HG02885 (cell line): ENCODE measurements around the gene NUP214.

ENCODE experiments used
- ATAC-seq: cut with Tn5 transposase; IDR thresholded peaks from one replicate; pipeline ENCODE4 v1.9.1; 2021; ENCODE audit warnings: mild to moderate bottlenecking; ENCODE audit not compliant: unreplicated experiment, poor library complexity

Gene NUP214

DNA sequence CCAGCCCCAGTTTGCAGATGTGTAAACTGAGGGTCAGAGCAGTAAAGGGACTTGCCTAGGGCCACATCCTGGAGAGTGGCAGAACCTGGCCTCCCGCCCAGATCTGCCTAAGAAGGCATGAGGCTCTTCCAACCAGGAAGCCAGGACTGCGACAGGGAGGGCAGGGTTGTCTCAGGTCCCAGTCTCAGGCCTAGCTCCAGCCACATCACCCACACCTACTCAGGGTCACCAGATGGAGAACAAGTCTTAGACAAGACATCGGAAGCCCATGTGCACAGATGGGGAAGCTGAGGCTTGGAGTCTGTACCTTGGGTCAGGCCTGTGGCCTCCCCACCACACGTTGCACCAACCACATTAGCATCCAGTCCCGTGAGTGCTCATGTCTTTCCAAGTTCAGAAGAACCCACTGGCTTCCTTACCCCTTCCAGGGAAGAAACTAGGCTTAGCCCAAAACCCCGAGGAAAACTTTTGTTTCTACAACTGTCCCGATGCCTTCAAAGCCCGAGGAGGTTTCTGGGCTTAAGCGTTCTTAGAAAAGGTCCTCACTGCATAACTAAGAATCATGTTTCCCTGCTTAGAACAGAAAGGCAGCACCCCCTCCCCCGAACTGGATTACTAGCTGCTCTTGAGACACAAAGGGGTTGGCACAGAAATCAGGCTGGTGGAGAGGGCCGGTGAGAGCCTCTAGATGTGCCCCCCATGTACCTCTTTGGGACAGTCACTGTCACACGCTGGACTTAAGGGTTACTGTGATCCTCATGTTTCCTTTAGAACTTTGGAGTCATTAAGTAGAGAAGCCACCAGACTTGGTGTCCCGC lies 148.7 kb downstream of the NUP214 start:
- ATAC-seq = no peak

DNA sequence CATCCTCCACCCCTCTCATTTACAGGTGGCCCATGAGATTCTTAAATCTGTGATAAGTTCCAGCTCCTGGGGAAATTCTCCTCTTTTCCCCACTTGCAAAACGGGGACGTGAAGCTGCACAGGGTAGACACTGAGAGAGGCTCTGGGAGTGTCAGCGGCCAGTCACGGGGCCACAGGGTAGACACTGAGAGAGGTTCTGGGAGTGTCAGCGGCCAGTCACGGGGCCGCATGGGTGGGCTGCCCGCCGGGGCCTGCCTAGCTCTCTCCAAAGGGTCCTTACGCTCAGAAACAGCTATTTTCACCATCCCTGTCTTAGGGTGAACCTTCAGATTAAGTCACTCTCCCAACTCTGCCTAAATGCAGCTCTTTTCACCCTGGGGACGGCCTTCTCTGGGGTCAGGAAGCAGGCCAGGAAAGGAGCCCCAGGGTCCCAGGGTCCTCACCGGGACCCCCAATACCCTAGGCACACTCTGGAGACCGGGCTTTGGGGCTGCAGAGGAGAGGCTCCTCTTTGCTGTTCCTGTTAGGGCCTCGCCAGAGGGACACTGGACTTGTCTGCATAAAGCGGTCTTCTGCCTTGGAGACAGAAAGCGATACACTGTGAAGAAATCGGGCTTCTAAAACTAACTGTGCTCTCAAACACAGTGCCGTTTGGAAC lies 149.4 kb downstream of the NUP214 start:
- ATAC-seq = no peak

DNA sequence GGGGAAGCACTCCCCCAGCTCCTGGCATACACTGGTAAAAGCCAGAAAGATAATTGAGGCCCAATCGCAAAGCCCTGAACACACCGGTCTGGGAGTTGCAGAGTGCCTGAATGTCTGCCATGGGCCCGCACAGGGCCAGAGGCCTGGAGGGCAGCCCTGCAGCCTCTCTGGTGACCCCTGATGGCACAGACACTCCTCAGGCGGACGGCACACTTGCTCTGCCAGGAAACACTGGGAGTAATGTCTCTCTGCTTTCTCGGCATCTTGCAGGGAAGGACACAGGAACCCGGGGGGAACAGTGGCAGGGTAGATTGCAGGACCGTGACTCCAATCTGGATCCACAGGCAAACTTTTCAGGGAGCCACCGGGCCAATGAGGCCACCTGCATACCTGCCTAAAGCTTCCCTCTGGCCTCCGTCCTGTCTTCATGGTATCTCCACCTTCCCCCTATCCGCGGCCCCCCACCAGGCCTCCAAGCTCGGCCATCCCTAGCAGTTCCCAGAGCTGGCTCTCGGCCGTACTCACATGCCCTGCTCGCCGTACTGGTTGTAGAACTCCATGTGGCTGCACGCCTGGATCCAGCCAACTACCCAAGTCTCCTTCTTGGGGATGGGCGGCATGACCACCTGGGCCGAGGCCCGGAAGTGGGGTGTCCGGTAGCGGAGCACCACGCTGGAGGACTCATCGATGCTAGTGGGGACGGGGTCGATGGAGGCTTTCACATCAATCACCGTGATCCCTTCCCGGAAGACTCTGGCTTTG lies 150.1 kb downstream of the NUP214 start:
- ATAC-seq = no peak

DNA sequence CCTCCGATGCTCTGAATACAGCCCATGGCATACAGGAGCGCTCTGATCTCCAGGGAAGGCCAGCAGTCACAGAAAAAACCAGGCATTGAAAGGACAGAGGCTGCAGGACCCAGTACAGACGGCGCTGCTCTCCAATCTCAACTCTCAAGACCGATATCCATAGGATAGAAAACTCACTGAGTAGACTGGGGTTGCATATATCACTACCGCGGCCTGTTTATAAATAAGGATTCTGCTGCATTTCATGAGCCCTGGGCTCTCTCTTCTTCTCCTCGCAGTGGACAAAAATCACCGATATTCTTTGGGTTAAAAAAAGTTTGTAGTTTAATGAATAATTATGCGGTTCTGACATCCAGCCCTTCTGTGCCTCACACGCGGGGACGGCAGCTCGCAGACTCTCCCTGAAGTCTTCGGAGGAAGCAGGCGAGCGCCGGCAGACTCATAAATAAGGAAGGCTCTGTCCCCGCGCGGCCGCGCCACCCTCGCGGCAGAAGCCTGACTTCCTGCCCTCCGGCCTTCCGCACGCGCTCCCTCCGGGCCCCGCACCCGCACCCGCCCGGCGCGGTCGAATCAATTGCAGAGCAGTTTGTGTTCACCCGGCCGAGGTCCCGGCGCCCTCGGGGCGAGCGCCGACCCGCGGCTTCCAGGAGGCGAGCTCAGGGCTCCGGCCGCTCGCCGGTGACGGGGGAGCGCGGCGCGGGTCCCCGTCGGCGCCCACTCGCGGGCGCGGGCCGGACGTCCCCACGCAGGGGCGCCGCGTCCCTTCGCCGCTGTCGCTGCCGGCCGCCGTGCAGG lies 150.9 kb downstream of the NUP214 start, which contains the start of gene FAM78A:
Gene FAM78A, minus strand, starts transcription at position 417 of the 795 bp plus-strand sequence. Its CDS starts 331 bp downstream, at position 86.
- ATAC-seq = no peak

DNA sequence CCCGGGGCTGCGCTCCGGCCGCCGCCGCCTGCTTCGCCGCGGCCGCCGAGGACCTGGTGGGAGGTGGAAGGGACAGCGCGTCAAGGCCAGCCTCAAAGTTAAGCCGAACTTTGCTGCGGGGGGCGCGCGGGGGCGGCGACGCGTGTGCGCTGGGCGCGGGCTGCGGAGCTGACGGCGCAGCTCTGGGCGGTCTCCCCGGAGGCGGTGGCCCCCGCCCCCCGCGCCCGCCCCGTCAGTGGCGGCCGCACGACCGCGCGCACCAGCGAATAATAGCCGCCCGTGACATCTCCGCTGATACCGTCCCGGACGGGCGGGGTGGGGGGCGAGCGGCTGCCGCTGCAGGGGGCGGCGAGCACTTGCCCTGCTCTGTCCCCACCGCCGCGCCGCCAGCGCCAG lies 151.5 kb downstream of the NUP214 start:
- ATAC-seq = no peak

DNA sequence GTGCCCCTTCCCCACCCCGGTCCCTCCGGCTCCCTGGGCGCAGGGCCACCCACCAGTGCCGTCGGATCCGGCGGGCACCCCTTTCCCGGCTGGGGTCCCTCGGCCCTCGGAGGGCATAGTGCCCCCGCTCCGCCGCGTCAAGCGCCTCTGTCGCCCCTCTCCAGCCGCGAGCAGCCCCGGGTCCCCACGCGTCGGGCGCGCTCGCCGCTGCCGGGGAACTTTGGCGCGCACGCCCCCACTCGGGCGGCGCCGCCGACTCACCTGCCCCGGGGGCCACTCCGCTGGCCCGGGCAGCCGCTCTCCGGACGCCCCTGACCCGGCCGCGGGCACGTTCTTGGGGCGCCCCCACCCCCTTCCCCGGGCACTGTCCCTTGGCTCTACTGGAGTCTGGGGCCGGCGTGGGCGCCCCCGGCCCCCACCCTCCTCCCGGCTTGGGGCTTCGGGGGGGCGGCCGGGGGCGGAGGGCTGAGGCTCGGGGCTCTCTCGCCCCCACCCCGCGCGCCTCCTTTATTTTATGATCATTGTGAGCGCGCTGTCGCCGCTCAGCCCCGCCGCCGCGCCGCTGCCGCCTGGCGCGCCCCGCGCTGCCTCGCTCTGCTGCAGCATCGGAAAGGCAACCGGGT lies 152.0 kb downstream of the NUP214 start:
- ATAC-seq = no peak

DNA sequence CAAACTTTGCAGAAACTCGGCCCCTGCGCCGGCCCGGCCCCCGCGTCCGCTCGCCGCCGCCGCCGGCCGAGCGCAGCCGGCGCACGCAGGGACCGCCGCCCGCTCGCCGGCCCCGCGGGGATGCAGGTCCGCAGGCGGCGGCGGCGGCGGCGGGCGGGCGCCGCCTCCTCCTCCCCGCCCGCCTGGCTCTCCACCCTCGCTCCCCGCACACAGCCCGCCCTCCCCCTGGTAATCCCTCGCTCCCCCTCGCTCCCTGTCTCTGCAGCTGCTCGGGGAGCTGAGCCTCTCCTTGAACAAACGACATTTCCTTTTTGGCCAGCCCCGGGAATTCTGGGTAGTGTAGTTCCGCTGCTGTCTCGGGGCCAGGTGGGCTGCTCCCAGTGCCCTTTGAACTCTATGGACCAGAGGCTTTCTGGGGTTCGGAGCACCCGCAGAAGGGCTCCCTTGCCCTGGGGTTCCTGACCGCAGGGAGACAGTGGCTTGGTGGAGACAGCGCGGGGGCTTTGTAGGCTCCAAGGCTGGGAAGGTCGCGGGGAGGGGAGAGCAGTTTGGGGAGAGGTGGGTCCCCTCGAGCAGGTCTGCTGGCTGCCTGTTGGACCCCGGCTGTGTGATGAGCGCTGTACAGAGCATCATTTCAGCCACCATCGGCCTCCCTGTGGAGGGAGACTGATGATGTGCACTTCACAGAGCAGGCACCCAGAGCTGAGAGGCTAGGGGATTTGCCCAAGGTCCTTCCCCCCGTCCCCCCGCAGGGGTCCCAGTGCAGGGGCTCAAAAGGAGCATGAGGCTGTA lies 152.7 kb downstream of the NUP214 start:
- ATAC-seq = peak; percentile 37

DNA sequence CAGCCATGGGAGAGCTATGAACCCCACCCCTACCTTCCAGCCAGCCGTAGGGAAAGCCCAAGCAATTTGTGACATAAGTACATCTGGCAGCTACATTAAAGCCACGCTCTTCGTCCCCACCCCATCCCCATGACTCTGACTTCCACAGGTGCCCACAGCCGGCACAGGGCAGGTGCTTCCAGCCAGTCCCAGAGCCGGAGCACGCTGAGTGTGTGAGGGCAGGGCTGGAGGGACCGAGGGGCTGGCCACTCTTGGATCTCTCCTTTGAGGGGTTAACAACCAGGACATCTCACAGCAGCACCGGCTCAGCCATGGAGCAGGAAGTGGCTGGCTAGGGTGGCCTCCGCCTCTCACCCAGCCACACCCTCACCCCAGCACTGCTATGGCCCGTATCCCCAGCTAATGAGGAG lies 153.3 kb downstream of the NUP214 start:
- ATAC-seq = no peak

DNA sequence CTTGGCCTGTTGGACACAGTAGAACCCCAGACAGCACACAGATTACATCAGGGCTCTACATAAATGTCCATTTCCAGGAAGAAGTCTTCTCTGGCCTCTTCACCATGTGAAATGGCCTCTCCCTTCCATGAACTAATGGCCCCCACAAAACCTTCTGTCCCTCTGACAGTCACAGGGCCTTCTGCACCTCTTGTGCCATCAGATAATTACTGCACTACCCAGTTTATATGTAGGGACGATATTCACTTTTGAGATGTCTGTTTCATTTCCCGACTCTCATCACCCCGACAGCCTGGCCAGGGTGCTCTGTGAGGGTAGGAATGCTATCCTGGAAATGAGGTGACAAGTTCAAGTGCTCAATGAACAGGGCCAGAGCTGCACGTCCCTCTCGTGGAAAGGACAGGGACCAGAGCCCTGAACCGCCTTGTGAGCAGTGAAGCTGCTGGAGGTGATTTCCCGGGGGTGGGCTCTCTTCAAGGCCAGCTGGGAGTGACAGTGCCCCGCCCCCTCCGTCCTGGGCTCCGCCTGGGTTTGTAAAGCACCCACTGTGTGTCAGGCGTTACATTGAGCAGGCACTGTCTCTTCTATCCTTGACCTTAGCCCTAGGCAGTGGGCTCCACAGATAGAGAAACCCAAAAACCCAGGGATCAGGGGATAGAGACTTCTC lies 153.9 kb downstream of the NUP214 start:
- ATAC-seq = no peak

DNA sequence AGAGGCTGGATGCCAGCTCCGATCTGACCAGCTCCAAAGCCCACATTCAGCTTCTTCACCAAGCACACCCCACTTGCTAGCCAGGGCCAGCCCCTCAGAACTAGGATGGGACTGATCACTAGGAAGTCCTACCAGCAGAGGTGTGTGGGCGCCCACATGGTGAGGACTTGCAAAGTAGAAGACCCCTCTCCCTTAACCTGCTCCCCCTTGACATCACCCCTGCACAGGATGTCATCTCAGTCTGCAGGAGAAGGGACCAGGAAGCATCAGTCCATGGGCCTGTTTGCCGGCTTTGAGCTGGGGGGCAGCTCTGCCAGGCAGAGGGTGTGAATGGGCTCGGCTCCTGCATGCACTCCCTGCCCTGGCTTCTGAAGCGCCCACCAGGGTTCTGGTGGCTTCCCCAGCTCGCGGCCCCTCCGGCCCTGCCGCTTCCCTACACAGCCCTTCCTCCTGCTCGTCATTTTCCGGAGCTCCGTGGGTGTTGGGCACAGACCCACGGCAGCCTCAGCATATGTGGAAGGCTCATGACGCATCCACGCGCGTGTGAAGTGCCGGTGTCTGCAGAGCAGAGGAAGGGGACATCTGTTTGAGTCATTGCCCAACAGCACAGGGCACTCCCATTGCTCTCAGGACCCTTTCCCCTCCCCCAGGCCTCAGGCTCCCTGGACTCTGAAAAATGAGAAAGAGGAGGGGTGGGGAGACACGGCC lies 154.6 kb downstream of the NUP214 start:
- no peak for ATAC-seq

DNA sequence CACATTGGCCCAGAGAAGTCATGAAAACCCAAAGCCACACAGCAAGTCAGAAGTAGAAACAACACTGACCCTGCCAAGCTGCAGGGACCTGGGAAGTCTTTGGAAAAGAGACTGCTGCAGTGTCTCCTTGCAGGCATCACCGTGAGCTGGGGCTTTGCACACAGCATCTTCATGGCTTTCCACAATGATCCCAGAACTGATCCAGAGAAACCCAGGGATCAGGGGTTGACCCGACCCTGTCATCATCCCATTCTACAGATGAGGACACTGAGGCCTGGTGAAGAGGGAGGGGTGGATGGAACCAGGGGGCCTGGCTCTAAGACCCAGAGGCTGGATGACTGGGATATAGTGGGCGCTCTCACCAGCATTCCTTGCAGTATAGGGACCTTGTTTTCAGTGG lies 155.3 kb downstream of the NUP214 start:
- ATAC-seq = no peak

DNA sequence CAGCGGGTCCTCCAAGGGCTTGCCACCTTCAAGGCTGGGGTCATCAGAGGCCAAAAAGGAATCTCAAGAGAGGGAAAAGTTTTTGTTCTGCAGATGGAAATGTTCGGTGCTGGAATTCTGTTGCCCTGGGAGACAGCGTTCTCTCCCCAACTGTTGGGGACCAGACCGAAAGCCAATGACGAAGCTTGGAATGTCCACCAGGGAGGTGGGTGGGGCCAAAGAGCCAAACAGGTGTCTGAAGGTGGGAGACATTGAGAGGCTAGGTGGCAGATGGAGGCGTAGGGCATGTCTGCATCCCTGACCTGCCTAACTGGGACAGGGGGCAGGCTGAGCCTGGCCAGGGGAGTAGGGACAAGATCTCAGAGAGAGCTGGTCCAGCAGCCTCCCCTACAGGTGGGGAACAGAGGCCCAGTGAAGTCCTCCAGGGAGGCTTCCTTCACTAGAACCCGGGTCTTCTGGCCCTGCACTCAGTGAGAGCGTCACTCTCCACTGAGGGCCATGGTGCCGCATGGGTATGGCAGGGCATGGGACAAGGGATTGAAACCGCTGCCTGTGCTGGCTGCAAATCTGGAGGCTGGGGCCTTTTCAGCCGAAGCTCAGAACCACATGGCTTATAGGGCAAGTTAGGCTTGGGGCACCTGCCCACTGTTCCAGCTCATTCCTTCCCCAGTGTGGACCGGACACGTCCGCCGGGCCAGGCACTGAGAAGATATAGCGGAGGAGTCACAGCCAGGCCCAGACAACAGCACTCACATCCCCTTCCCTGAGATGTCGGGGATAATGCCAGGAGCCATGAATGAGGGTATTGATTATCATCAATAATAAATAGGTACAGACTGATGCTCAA lies 156.0 kb downstream of the NUP214 start:
- no peak for ATAC-seq

DNA sequence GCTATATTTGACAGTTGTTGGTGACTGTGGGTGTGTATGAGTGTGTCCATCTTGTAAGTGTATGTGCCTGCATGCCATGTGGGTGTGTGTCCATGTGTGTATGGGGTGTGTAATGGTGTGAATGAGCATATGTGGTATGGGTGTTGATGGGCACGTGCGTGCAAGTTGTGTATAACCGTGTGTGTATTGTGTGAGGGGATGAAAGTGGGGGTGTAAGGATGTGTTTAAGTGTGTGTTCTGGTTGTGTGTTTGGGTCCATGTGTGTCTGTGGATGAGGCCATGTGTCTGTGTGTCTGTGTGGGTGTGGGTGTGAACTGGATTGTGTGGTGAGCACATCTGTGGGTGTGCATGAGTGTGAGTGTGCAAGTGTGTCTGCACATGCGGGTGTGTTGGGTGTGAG lies 156.8 kb downstream of the NUP214 start:
- ATAC-seq = no peak

DNA sequence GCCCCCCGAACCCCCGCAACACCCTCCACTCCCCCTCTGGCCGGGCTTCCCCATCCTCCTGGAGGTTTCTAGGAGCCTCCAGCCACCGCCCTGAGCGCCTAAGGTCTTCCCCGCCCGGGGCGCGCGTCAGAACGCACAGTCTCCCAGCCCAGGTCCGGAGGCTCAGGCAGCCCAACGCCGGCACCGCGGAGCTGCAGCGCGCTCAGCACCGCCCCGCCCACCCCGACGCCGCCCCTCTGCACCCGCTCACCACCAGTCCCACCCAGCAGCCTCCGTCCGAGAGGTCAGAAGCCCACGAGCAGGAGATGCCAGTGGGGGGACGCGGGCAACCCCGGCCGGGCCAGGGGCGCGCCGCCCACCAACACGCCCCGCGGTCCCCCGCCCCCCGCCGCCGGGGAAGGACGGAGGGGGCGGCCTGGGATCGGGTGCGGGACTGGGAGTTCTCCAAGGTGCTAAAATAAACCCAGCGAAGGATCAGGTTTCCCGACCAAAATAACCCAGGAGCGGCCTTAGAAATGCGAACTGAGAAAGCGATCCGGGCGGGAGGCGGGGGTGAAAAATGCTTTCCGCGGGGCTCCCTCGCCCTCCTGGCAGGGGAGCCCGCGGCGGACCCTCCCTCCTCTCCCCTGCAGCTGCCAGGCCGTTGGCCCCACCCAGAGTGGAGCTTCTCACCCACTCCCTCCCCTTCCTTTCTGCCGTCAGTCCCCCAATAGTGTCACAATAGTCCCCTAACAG lies 157.5 kb downstream of the NUP214 start:
- ATAC-seq = no peak
